ENCODE results near the gene PPID.
A peak's percentile ranks its signal among the peaks of the same experiment; 100 is the strongest.
"Not testable (repeated sequence)": the region's sequence is repeated elsewhere in the genome, so short reads cannot be mapped to it uniquely, and the experiment has no call there.

Gene PPID

DNA sequence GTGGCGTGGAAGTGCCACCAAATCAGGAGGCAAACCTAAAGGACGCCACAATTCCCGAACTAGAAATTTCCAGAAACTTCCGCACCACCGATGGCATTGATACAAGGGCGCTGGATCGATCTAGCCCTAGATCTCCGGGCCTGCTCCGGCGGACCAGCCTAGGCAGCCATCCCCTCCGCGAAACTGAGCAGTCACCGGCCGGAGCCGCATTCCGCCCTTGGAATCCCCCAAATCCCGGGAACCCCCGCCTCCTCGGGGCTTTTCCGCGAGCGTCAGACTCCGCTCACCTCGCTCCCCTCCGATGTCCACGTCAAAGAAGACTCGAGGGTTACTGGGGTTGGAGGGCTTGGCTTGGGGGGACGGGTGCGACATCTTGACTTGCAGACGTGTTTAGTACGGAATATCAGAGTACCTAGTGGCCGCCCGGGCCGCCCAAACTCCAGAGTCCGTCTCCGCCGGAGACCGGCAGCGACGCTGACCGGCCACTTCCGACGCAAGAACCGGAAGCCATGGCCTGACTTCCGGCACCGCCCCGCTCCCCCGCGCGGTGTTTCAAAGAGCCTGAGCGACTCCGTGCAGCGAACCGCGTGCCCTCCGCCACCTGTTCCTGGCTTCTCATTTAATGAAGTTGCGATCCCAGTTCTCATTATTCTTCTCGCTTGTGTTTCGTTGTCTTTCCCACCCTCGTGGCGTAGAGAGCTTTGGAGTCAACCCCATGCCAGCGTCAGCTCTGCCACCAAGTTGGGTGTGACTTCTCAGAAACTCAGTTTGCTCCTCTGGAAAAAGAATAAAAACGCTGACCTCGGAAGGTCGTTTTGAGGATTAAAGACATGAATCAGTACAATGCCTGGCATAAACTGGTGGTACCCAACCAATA, at the start of gene PPID:
PPID (minus strand) TSS at position 480 of the 877 bp plus-strand sequence; CDS start at position 372, 108 bp downstream.
- peak; percentile 71 to 85 for DNase-seq

DNA sequence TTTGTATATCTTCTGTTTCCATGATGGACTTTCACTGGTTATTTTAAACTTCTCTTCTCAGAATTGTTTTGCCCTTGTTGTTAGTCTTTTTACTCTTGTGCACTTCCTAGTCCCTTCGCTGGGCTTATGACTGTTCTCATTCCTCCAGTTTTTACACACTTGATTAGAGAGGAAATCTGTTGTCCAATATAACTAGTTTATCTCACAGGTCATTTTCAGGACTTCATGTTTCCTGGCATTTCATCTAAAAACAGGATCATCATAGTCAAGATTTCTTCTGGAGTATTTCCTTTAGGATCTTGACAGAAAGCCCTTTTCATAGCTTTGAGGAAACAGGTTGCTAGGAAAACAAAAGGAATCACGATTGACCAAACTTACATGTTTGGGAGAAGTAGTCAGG, 48.6 kb upstream of the PPID start:
- DNase-seq, result no peak

DNA sequence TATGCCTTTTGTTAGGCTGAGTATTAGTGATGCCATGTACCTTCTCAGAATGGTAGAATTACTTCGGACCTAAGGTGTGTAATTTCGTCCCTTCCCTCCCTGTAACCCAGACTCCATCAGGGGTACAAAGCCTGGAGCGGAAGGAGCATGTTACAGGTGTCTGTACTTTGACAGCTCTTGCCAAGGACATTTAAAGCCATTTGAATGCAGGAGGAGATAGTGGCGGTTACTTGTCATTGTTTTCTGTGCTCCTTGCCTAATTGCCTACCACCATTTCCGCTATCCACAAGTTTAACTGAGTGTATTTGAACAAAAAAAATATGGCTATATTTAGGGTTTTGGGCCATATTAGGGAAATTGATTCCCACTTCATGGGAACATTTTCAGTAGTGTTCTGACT, 47.5 kb upstream of the PPID start:
- no peak for DNase-seq

DNA sequence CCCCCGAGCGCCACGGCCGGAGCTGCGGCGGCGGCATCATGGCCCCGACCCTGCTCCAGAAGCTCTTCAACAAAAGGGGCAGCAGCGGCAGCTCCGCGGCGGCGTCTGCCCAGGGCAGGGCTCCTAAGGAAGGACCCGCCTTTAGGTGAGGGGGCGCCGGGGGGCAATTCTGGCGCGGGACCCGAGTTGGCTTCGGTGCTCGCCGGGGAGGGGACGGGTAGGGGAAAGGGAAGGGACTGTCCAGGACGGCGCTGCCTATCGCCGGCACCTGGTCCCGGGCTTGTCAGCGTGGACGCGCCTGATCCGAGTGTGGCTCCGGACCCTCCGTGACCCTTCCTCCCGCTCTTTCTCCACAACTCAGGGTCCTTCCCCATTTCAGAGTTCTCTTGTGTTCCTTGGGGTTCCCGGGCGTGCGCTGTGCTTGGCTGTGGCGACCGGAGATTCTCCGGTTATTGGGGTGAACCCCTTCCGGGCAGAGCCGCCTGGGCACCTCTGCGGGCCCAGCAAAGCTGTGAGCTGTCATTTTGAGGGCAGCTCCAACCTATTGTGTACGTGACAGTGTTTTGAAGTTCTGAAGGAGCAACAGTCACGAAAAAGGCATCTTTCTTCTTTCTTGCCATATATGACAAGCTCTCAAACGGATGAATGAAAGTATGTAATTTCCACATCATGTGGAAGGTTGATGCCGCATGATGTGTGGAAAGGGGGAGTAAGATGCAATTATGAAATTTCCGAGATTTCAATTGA, 46.2 kb upstream of the PPID start:
- no peak for DNase-seq

DNA sequence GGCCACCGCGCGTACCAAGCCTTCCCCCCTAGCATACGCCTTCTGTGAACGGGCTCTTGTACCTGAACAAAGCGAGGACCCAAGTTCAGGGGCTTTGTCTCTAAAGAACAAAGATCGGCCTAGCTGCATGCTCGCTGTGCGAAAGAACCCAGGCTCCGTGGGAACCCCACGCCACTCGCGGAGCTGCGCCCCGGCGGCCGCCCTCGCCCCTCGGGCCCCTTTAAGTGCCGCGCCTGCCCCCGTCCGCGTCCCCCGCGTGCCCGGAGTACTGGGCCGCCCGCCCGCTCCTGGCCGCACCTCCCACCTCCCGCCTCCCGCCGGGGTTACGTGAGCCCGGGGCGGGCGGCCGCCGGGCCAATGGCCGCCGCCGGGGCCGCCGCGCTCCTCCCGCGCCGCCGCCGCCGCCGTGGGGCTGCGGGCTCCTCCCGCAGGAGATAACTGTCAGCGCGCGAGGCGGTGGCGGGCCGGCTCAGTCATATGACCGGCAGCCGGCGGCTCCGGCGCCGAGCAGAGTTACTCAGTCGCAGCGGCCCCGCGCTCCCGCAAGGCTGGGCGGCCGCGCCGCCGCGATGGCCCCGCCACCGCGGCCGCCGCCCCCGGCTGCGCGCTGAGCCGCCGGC, 45.5 kb upstream of the PPID start, which contains the start of gene FNIP2:
FNIP2 (plus strand) TSS at position 472 of the 620 bp plus-strand sequence. CDS start 187 bp downstream, outside the sequence.
- peak; percentile 72 to 78 for DNase-seq

DNA sequence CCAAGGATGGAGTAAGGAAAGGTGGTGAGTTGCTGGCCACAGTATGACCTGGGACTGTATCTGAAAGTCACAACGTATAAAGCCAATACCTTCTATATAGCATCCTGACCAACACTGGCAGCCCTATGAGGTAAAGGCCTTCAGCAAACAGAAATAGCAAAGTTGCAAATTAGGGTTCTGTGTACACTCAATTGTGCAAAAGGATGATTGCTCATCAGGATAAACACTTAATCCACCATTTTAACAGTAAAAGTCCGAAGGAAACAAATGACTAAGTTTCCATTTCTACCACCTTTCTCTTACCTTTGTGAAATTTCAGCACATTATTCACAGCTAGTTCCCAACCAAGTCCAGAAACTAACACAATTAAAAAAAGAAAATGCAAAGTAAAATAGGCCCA, 44.3 kb upstream of the PPID start:
- DNase-seq, result no peak

DNA sequence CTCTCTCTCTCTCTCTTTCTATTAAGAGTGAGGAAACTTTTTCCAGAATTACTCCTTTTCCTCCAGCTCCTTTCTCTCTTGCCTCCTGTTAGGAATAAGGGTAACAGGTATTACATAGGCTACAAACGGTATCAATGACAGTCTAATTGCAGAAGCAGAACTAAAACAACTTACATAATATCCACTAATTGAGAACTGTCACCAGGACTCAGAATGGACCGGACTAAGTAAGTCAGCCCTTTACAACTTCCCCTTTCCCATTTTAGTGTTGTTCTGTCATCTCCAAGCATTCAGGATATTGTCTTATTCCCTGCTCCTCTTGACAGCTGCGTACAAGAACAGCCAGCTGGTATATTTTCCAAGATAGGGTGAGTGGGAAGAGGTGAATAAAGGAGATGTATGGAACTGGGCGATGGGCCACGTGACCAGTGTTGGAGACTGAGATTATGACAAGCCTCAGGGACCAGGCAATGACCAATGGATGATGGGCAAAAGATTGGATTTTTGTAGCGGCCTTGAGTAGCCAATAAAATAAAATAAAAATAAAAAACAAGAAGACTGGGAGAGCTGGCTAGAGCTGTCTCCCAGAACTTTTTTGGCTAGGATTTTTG, 43.3 kb upstream of the PPID start:
- DNase-seq, result no peak

DNA sequence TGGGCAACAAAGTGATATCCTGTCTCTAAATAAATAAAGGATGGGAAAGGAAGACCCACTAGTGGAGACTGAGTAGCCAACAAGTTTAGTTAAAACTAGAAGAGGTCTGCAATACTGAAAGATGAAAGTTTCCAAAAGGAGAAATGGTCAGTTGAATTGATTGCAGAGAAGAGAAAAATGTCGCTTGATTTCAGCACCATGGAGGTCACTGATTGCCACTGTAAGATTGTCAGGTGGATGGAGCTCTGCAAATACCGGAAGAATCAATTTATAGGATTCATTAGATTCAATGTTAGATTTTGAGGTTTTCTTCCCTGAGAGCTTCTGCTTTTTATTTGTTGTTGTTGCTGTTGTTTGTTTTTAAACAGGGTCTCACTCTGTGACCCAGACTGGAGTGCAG, 40.3 kb upstream of the PPID start:
- DNase-seq, result no peak

DNA sequence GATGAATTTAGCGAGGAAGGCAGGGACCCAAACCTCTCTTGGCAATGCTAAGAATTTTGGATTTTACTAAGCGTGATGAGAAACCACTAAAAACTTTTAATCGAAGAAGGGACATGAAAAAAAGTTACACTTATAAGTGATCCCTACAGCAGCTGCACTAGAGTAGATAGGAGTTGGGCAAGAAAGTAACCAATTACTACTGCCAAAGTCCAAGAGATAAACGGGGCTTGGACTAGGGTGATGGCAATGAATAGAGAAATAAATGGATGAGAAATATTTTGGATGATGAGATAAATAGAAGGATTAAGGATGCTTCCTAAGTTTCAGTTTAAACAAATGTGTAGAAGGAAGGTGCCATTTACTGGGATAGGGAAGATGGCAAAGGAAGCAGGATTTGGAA, 39.4 kb upstream of the PPID start:
- DNase-seq, result no peak

DNA sequence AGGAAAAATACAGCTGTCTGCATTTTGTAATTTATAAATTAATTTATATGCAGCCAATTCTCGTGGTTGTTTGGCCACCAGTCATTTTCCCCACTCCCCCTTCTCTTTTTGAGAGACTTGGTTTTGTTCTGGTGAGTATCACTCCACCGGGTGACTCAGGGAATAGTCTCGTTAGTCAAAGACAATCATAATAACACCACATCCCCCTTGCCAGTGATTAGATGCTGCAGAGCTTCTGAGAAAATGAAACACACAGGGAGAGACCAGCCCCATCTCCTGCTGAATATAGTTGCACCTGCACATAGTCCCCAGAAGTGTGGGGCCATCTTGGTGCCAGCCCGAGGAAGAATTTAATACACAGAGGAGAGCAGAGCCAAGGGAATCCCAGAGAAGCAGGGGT, 37.7 kb upstream of the PPID start:
- no peak for DNase-seq

DNA sequence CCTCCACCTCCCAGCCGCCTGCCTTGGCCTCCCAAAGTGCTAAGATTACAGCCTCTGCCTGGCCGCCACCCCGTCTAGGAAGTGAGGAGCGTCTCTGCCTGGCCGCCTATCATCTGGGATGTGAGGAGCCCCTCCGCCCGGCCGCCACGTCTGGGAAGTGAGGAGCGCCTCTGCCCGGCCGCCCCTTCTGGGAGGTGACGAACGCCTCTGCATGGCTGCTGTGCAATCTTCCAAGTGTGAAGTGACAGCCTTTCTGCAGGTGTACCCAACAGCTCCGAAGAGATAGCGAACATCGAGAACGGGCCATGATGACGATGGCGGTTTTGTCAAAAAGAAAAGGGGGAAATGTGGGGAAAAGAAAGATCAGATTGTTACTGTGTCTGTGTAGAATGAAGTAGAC, 36.3 kb upstream of the PPID start:
- not testable (repeated sequence) for DNase-seq

DNA sequence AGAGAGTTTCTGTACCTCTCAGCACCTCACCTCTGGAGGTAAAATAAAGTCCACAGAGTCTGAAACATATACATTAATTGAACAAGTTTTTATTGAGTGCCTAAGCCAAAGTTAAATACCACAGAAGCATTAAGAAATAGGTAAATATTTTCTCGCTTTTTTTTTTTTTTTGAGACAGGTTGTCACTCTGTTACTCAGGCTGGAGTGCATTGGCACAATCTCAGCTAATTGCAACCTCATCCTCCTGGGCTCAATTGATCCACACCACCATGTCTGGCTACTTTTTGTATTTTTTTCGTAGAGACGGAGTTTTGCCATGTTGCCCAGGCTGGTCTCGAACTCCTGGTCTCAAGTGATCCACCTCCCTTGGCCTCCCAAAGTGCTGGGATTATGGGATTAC, 35.5 kb upstream of the PPID start:
- no peak for DNase-seq

DNA sequence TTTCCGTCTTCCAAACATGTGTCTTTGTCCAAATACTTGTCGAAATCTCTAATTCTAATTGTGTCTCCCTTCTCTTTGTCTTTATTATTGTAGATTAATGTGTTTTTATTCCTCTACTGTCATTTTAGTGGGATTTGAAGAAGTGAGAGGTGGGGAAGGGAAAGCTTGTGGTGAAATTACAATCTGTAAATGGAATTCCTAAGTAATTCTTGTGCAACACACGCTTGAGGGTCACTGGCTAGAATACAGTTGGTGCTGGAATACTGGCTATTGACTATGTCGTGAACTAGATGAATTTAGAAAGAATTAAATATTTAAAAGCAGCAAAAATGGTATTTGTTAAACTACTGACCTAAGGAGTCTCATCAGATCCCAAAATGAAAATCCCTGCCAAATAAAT, 34.9 kb upstream of the PPID start:
- DNase-seq, result no peak

DNA sequence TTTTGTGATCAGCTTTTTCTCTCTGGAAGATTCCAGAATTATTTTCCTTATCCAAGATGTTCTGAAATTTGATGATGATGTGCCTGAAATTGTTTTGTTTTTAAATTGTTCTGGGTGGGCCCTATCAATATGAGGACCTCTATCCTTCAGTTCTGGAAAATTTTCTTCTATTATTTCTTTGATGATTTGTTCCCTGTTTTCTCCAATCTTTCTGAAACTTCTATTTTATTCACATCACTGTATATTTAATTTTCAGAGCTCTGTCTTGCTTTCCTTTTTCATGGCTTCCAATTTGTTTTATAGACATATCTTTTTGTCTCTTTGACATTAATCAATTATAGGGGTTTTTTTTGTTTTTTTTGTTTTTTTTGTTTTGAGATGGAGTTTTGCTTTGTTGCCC, 33.4 kb upstream of the PPID start:
- no peak for DNase-seq

DNA sequence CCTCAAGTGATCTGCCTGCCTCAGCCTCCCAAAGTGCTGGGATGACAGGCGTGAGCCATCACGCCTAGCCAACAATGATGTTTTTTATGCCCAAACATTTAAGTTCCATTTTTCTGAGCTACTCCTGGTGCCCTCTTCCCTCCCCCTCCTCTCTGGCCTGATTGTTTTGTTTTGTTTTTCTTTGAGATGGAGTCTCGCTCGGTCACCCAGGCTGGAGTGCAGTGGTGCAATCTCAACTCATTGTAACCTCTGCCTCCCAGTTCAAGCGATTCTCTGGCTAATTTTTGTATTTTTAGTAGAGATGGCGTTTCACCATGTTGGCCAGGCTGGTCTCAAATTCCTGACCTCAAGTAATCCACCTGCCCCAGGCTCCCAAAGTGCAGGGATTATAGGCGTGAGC, 32.6 kb upstream of the PPID start:
- DNase-seq, result not testable (repeated sequence)

DNA sequence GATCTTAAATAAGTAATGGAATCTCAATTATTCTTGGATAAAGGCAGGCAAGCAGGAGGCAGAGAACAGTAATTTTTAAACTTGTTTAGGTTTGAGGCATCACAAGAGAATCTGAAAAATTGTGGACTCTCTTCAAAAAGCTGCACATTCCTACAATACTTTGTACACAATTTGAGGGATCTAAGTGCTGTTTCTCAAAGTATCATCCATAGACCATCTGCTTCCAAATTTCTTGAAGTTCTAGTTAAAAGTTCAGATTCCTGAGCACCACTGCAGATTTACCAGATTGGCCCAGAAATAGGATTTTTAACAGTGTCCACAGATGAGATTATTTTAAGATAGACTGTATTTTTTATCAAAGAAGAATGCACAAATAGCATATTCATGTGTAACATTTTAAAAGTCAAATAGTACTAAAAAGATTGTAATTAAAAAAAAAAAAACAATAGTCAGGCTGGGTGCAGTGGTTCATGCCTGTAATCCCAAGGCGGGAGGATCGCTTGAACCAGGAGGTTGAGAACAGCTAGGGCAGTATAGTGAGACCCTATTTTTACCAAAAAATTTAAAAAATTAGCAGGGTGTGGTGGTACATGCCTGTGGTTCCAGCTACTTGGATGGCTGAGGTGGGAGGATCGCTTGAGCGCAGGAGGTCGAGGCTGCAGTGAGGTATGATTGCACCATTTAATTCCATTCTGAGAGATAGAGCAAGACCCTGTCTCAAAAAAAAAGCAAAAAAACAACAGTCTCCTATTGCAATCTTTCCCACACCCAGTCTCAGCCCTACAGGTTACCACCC, 31.4 kb upstream of the PPID start:
- no peak for DNase-seq

DNA sequence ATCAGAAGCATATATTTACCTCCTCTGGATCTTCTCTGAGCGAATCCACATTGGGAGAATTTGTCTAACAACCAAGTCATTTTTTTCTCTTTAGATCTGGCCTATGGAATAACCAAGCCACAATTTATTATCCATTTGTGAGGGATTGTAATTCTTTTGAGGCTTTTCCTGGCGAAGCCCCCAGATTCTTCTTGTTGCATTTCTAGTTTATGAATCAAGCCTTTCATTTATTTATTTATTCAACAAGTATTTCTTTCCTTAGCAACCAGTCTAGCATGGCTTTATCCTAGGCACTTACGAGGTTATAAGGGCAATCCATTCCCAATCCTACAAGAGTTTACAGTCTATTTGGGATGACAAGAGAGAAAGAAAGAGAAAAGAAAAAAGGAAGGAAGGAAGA, 27.2 kb upstream of the PPID start:
- no peak for DNase-seq

DNA sequence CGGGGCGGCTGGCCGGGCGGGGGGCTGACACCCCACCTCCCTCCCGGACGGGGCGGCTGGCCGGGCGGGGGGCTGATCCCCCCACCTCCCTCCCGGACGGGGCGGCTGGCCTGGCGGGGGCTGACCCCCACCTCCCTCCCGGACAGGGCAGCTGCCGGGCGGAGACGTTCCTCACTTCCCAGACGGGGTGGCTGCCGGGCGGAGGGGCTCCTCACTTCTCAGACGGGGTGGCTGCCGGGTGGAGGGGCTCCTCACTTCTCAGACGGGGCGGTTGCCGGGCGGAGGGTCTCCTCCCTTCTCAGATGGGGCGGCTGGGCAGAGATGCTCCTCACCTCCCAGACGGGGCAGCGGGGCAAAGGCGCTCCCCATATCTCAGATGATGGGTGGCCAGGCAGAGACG, 23.3 kb upstream of the PPID start:
- DNase-seq, result not testable (repeated sequence)

DNA sequence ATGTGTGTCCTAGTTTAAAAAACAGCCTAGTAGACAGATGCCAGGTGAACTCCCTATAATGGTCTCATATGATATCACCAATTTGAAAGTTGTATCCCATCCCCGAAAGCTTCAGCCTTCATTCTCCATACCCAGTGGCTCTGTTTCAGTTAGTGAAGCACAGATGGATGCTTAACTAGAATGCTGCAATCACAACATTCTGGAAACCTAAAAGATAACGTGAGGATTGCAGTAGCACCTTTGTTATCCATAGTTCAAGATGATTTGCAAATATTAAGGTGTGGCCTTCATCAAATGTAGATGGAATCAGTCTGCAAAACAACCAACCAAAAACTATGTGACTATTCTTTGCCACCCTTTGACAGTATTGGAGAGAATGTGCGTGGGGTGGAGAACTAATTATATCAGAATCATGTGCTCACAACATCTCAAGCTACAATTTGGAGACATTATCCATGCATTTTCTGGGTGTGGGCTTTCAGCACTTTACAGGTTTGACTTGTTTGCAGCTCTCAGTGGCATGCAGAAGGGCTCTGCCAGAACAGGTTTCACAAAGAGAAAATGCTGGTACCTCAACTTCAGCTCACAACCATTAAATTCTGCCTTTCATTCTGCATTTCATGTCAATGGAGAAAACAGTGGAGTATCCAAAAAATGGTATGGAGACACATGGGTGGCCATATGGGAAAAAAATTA, 18.3 kb upstream of the PPID start:
- DNase-seq, result no peak

DNA sequence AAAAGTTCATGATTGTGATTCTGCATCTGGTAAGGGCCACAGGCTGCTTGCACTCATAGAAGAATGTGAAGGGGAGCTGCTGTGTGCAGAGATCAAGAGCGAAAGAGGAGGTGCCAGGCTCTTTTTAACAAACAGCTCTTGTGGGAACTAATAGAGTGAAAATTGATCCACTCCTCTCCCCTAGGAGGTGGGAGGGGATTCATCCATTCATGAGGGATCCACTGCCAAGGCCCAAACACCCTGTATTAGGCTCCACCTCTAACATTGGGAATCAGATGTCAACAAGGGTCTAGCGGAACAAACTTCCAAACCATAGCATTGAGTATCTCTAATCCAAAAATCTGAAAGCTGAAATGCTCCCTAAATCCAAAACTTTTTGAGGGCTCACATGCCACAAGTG, 16.4 kb upstream of the PPID start:
- no peak for DNase-seq

DNA sequence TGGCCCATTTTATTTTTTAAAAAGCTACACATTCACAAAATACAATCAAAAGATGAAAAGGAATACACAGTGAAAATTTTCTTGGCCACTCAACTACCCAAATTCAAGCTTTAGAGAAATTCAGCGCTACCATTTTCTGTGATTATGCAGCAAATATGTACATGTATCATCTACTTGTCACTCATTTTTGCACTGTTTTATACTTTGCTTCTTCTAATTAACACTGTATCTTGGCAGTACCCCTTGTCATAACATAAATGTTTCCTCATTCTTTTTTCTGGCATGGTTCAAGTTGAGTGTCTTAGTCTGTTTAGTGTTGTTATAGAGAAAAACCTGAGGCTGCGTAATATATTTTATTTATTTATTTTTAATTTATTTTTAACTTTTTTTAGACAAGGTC, 15.7 kb upstream of the PPID start:
- DNase-seq, result no peak

All from NCI-H2081 (cell line).